Activated B cell treated with CpG ODN at 0.5 μM for 24 hours (primary cell): ENCODE measurements around the gene RNPS1. TPM values are rescaled to one million over a fixed set of nuclear protein-coding genes. Genes with fewer than 3 reads are reported as not detected.

ENCODE experiments used
- ATAC-seq: fragments of 200-7000 bp; cut with Tn5 transposase; one replicate; pipeline ENCODE4 v1.10.0; 2021; ENCODE audit warnings: low read depth, mild to moderate bottlenecking, moderate library complexity
- CTCF ChIA-PET: fragments of 350-600 bp; sonication (Branson Sonifier 250); formaldehyde crosslinking; loops from one replicate; lab custom pipeline; 2021; ENCODE audit warnings: antibody characterized with exemption; lab: Charles Lee
- POLR2A ChIA-PET: fragments of 350-600 bp; sonication (Branson Sonifier 250); formaldehyde crosslinking; loops from one replicate; lab custom pipeline; 2021; ENCODE audit warnings: antibody characterized with exemption; lab: Charles Lee
- DNase-seq: peaks from one replicate; pipeline ENCODE4 v3.0.0; 2022
- H3K27ac Mint-ChIP-seq: one replicate; pipeline ENCODE4 v1.8.0; 2020; ENCODE audit warnings: mixed read lengths
- H3K27me3 Mint-ChIP-seq: one replicate; pipeline ENCODE4 v1.8.0; 2021; ENCODE audit warnings: mixed read lengths
- H3K36me3 Mint-ChIP-seq: one replicate; pipeline ENCODE4 v1.8.0; 2021; ENCODE audit warnings: low read depth, mixed read lengths
- H3K4me1 Mint-ChIP-seq: one replicate; pipeline ENCODE4 v1.8.0; 2021; ENCODE audit warnings: mixed read lengths
- H3K4me3 Mint-ChIP-seq: one replicate; pipeline ENCODE4 v1.8.0; 2020; ENCODE audit warnings: mild to moderate bottlenecking, mixed read lengths
- H3K9me3 Mint-ChIP-seq: one replicate; pipeline ENCODE4 v1.8.0; 2020; ENCODE audit warnings: mixed read lengths
- intact Hi-C: fragments of 100-400 bp; cut with micrococcal nuclease; formaldehyde crosslinking; loops from one replicate; pipeline ENCODE4 v1.15.1; 2024
- total RNA-seq: library from RNA; stranded (reverse); gene quantifications from 2 replicates; pipeline ENCODE4 v1.2.3, GENCODE V29; 2022
- TF ChIP-seq, protein P1 (sequence below): fragments of 200-600 bp; IDR thresholded peaks from one replicate; pipeline ENCODE4 v1.8.0; 2022; ENCODE audit warnings: antibody characterized with exemption, mild to moderate bottlenecking

The RNPS1 gene
- total RNA-seq, 1 donor from 2014 or later: 232 TPM

- ATAC-seq (no peak), DNase-seq (no peak)
- intact Hi-C loops: no loop called here
- H3K27me3 Mint-ChIP-seq: no peaks in the 10 kb centered on the region
- POLR2A ChIA-PET: no interaction called here
- TF ChIP-seq, protein P1, sequence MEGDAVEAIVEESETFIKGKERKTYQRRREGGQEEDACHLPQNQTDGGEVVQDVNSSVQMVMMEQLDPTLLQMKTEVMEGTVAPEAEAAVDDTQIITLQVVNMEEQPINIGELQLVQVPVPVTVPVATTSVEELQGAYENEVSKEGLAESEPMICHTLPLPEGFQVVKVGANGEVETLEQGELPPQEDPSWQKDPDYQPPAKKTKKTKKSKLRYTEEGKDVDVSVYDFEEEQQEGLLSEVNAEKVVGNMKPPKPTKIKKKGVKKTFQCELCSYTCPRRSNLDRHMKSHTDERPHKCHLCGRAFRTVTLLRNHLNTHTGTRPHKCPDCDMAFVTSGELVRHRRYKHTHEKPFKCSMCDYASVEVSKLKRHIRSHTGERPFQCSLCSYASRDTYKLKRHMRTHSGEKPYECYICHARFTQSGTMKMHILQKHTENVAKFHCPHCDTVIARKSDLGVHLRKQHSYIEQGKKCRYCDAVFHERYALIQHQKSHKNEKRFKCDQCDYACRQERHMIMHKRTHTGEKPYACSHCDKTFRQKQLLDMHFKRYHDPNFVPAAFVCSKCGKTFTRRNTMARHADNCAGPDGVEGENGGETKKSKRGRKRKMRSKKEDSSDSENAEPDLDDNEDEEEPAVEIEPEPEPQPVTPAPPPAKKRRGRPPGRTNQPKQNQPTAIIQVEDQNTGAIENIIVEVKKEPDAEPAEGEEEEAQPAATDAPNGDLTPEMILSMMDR: no peak
- H3K36me3 Mint-ChIP-seq: no peaks in the 10 kb centered on the region
- no peaks in the 10 kb centered on the region for H3K4me1 Mint-ChIP-seq
- H3K9me3 Mint-ChIP-seq: no peaks in the 10 kb centered on the region
- H3K27ac Mint-ChIP-seq: no peak overlapping the region
- CTCF ChIA-PET: no interaction called here
- no peak overlapping the region for H3K4me3 Mint-ChIP-seq
These were observed 31.4 kb upstream of the RNPS1 start for GRCh38 chr16:2299121-2299914.

DNA sequence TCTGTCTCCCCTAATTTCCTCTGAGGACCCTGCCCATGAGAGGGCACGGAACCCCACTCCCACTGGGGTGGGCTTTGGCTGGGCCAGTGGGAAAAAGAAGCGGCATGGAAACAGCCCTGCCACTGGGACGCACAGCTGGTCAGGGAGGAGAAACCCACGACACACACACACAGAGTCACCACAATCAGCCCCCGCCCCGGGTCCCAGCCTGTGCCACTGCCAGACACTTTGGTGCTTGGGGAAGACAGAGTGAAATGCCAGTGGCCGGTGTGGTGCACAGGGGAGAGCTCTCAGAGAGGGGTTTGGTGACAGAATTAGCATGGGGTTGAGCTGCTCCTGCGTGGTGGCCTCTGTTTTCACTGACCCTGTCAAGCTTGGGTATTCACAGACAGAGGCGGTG, 30.7 kb upstream of the RNPS1 start:
- Mint-ChIP-seq H3K27ac (no peak overlapping the region), H3K9me3 (no peaks in the 10 kb centered on the region), H3K4me3 (no peak overlapping the region), H3K27me3 (no peaks in the 10 kb centered on the region), H3K4me1 (no peaks in the 10 kb centered on the region), H3K36me3 (no peaks in the 10 kb centered on the region)
- no peak for DNase-seq
- TF ChIP-seq, protein P1: no peak
- ATAC-seq: no peak
- CTCF ChIA-PET: no interaction called here
- POLR2A ChIA-PET: no interaction called here
- intact Hi-C loops: no loop called here

- H3K9me3 Mint-ChIP-seq: no peaks in the 10 kb centered on the region
- H3K27me3 Mint-ChIP-seq: no peaks in the 10 kb centered on the region
- H3K4me3 Mint-ChIP-seq: no peak overlapping the region
- no peaks in the 10 kb centered on the region for H3K4me1 Mint-ChIP-seq
- no peak overlapping the region for H3K27ac Mint-ChIP-seq
- POLR2A ChIA-PET: no interaction called here
- TF ChIP-seq, protein P1: no peak
- ATAC-seq: no peak
- intact Hi-C loops: no loop called here
- CTCF ChIA-PET: no interaction called here
- DNase-seq: no peak
- no peaks in the 10 kb centered on the region for H3K36me3 Mint-ChIP-seq
These were observed 29.6 kb upstream of the RNPS1 start for GRCh38 chr16:2297506-2297860.

GRCh38 chr16:2296661-2297505, 29.0 kb upstream of the RNPS1 start:
- intact Hi-C loops: loop anchor here (1.0 kb wide), 1 partner anchor 190 kb away; no protein-coding TSS in a partner anchor
- ChIA-PET CTCF (no interaction called here), POLR2A (no interaction called here)
- ATAC-seq (no peak), DNase-seq (no peak)
- no peaks in the 10 kb centered on the region for H3K9me3 Mint-ChIP-seq
- TF ChIP-seq, protein P1: no peak
- no peaks in the 10 kb centered on the region for H3K36me3 Mint-ChIP-seq
- no peaks in the 10 kb centered on the region for H3K27me3 Mint-ChIP-seq
- no peaks in the 10 kb centered on the region for H3K4me1 Mint-ChIP-seq
- no peak overlapping the region for H3K4me3 Mint-ChIP-seq
- H3K27ac Mint-ChIP-seq: no peak overlapping the region
